Stimulated activated CD4-positive, alpha-beta T cell treated with anti-CD3 and anti-CD28 coated beads, Interleukin-12 subunit alpha, Interleukin-12 subunit beta, amount 100 ng/mL, for 24 hours (primary cell): ENCODE data around the gene TPBG.

Source experiments
- DNase-seq, 2 experiments: peaks; one replicate each; pipeline ENCODE4 v3.0.0-alpha.2; 2020; ENCODE audit warnings: low read depth in 2 of 2

Gene TPBG, protein sequence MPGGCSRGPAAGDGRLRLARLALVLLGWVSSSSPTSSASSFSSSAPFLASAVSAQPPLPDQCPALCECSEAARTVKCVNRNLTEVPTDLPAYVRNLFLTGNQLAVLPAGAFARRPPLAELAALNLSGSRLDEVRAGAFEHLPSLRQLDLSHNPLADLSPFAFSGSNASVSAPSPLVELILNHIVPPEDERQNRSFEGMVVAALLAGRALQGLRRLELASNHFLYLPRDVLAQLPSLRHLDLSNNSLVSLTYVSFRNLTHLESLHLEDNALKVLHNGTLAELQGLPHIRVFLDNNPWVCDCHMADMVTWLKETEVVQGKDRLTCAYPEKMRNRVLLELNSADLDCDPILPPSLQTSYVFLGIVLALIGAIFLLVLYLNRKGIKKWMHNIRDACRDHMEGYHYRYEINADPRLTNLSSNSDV

GRCh38 chr6:82363428-82364086 is at the start of gene TPBG:
TPBG (plus strand) TSS chr6:82363817; CDS start chr6:82364962, 1,145 bp downstream.
- peak in 1 of 2 experiments; percentile 15 for DNase-seq

GRCh38 chr6:82322386-82322785 is 41.2 kb upstream of the TPBG start:
- no peak for DNase-seq

DNA sequence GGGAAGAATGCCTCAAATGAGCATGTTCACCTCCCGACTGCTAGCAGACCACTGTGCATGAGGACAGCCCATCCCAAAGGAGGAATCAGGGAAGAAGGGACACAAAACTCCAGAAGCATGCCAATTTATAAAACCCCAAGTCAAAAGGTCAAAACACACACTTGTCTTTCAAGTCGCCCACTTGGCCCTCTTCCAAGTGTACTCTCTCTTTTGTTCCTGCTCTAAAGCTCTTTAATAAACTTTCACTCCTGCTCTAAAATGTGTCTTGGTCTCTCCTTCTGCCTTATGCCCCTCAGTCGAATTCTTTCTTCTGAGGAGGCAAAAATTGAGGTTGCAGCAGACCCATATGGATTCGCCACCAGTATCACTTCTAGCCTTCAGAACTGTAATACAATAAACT is 33.9 kb upstream of the TPBG start:
- DNase-seq = no peak

GRCh38 chr6:82330171-82330804 is 33.3 kb upstream of the TPBG start:
- no peak for DNase-seq

DNA sequence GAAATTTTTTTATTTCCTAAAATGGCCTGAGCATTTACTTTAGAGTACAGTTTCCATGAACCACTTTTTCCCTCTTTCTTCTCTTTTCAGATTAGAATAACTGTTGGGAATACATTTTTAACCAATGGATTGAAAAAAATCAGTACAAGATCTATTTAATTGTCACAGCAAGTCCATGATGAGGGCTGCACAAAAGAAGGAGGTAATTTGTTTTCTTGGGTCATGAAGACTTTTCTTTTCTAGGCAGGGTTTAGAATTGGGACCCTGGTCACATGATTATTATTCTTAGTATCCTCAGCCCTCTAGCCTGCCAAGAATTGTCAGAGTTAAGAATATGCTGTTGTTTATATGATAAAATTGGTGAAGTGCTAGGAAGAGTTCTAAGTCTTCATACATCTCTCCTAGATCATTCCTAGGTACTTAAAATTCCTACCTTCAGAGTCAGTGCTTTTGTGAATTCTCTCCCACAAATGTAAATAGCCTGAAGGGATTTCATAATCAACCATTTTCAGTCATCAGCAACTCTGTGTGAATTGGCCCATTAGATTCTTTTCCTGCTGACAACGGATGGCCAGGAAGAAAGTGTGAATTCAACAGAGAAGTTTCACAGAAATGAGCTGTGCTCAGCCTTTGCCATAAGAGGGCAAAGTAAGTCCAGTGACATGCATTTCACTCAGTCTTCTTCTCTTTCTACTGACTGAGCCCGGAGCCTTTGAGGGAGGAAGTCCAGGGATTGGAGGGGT is 32.4 kb upstream of the TPBG start:
- no peak for DNase-seq

- DNase-seq = no peak
Observed at GRCh38 chr6:82333781-82334180, 29.8 kb upstream of the TPBG start.

- DNase-seq = no peak
Observed at GRCh38 chr6:82337688-82338257, 25.8 kb upstream of the TPBG start.

DNA sequence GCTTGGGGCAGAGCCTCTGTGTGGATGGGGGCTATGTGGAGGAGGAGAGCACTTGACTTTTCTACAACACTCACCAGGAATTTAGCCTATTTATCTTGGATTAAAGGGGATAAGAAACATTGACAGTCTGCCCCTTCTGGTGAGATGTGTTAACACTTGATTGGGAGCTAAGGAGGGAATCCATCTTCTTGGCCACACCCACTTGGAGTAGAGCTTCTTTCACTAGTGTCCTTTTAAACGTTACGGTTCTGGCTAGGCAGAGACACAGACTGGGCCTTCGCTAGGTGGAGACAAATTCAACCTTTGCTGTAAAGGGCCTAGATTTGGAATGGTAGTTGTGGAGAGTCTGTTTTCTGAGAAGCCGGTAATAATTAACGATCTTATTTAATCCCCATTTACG is 15.5 kb upstream of the TPBG start:
- no peak for DNase-seq

DNA sequence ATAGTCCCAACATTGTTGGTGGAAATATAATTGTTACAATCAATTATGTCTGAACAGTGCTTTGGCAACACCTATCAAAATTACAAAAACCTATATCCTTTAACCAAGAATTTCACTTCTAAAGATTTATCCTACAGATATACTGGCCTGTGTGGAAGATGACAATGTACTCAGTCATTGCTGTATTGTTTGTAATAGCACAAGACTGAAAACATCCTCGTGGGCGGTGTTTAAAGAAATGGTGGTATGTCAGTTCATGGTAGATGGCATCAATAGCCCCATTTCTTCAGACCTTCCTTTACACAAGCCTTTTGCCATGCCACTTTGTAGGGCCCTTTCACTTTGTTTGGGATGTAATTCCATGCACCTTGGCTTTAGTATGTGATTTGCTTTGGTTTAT is 9.8 kb upstream of the TPBG start:
- DNase-seq = no peak

- no peak for DNase-seq
Observed at GRCh38 chr6:82360552-82360951, 3.1 kb upstream of the TPBG start.

DNA sequence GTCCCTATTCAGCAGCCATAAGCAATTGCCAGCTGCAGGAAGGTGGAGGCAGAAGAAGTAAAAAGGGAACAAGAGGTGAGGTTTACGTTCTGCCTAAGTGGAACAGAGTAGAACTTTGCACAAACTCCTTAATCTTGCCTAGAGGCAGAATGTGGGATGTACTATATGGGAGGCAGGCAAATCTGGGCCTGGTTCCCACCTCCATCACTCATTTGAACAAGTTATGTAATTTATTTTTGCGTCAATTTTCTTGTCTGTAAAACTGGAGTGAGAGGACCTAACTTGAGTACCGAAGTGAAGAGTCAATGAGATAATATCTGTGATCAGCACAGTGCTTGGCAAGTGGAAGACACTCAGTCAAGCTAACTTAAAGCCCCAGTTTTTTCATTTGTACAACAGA is 2.0 kb upstream of the TPBG start:
- no peak for DNase-seq

DNA sequence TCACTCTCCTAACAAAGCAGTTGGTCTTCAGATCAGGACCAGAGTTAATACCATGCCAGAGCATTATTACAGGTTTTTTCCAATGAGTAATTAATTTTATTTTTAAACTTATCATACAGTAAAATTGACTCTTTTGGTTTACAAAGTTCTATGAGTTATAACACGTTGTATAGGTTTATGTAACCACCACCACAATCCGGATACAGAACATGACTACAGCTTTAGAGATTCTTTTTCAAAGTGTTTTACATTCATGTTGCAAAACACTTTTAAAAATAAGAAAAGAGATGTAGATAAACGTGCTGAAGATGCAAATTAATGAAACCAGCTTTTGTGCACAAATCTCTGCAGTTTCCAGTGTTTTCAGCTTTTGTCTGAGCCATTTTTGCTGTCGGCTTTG is 1.5 kb upstream of the TPBG start:
- no peak for DNase-seq

- DNase-seq = no peak
Observed at GRCh38 chr6:82362878-82363427, 664 bp upstream of the TPBG start.

DNA sequence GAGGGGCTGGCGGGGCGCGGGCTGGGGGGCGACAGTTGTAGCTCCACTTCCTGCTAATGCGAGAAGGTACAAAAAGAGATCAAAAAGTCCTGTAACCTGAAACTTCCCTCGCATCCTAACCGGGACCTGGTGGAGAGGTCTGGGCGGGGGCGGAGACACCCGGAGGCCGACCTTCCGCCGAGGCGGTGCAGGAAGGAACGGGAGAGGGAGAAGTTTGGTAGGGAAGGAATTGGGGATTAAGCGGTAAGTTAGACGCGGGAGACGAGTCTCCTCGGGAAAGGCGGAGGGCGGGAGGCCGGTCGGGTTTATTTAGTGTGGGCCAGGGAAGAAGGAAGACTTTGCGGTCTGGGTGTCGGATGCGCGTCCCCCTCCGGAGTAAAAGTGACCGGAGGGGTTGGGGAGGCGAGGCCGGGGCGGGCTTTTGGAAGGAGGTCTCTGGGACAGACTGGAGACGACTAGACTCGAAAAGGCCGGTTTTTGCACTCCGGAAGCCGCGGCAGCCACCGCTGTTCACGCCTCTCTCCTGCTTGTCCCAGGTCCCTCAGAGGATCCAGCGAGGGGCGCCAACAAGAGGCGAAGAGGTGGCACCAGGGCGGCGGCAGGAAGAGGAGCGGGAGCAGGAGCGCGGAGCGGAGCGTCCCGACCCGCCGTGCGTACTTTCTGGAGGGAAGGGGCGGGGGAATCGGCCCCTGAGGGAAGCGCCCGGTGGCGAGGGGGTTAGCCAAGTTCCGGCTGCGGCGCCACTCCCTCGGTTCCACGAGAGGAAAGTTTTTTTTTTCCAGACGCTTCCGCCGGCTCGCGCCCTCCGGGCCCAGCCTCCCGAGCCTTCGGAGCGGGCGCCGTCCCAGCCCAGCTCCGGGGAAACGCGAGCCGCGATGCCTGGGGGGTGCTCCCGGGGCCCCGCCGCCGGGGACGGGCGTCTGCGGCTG is 734 bp downstream of the TPBG start:
- DNase-seq = peak in 1 of 2 experiments; percentile 5

GRCh38 chr6:82365016-82365795 is 1.6 kb downstream of the TPBG start:
- DNase-seq = peak in 1 of 2 experiments; percentile 1

- DNase-seq = no peak
Observed at GRCh38 chr6:82367704-82368103, 4.1 kb downstream of the TPBG start.

- no peak for DNase-seq
Observed at GRCh38 chr6:82370788-82371187, 7.2 kb downstream of the TPBG start.

DNA sequence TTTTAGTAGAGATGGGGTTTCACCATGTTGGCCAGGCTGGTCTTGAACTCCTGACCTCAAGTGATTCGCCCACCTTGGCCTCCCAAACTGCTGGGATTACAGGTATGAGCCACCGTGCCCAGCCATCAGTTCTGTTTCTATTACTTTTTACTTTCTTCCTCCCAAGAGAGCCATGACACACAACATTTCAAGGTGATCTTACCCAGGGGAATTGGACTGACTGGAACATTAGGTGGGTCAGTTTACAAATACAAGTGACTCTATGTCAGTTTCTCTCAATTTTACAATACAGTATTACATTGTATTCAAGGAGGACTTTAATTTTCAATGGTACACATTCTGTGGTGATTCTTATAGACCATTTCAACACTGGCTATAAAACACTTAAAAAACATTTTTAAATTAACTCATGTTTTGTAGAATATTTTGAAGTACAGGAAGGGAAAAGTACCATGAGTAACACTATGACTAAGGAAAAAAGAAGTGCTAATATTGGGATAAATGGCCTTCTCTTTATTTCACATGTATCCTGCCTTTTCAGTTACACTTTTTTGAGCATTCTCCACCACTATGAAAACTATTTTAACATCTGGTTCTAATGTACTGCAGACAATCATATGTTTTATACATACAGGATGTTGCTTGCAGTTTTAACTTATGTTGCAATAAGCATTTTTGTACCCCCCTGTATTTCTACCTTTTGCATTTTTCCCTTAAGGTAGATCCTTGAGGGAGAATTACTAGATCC is 8.4 kb downstream of the TPBG start:
- DNase-seq = no peak

DNA sequence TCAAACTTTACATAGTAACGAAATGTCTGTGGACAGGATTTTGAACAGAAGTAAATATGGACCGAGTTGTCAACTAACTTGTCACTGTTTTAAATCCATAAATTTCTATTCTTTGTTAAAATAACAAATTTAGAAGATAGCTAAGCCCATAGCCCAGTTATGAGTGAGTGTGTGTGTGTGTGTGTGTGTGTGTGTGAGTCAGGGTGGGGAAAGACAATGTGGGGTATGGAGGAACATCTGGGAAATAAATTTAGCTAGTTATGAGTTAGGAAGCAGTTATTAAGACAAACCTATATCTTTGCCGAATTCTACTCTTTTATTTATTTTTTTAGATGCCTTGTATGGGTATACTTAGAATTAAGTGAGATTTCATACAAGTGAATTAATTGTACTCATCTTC is 9.0 kb downstream of the TPBG start:
- no peak for DNase-seq
